CD14-positive monocyte (primary cell): ENCODE measurements around the gene GOLGA8N. TPM values are rescaled to one million over a fixed set of nuclear protein-coding genes. Genes with fewer than 3 reads are reported as not detected.

ENCODE experiments used
- DNase-seq, 3 donors: peaks; one replicate each; pipeline ENCODE4 v3.0.0-alpha.2; 2011 to 2022
- H2AFZ ChIP-seq: 2 replicates; pipeline ENCODE4 v1.6.0; 2012; ENCODE audit warnings: mild to moderate bottlenecking, low read depth, low read length, inconsistent platforms; ENCODE audit not compliant: insufficient read depth, poor library complexity, severe bottlenecking
- H3K27ac ChIP-seq, 2 donors: 1 replicate in 1 of 2; 2 replicates in 1 of 2; pipeline ENCODE4 v1.5.1; 2012 to 2013; ENCODE audit warnings: low read length in 2 of 2, control low read depth in 1 of 2, inconsistent platforms in 1 of 2, low read depth in 1 of 2, mild to moderate bottlenecking in 1 of 2
- H3K27me3 ChIP-seq, 2 donors: one replicate each; pipeline versions ENCODE4 v1.6.0 to v1.6.1; 2011 to 2013; ENCODE audit warnings: low read length in 2 of 2; ENCODE audit not compliant: control insufficient read depth in 2 of 2, insufficient read depth in 2 of 2
- H3K36me3 ChIP-seq, 2 donors: replicated peaks in 1 of 2; 1 replicate in 1 of 2; 2 replicates in 1 of 2; pipeline versions ENCODE4 v1.5.1 to v1.6.1; 2012 to 2013; ENCODE audit warnings: low read length in 2 of 2, control low read depth in 1 of 2, inconsistent platforms in 1 of 2, mild to moderate bottlenecking in 1 of 2; ENCODE audit not compliant: insufficient read depth in 2 of 2, control insufficient read depth in 1 of 2
- H3K4me1 ChIP-seq, 2 donors: 1 replicate in 1 of 2; 2 replicates in 1 of 2; pipeline versions ENCODE4 v1.5.1 to v1.6.1; 2012 to 2013; ENCODE audit warnings: low read length in 2 of 2, control low read depth in 1 of 2, inconsistent platforms in 1 of 2, mild to moderate bottlenecking in 1 of 2, moderate library complexity in 1 of 2; ENCODE audit not compliant: insufficient read depth in 2 of 2, control insufficient read depth in 1 of 2
- H3K4me2 ChIP-seq: replicated peaks from 2 replicates; pipeline ENCODE3; 2012; ENCODE audit warnings: low read length, moderate library complexity, mild to moderate bottlenecking; ENCODE audit not compliant: poor library complexity, severe bottlenecking; ENCODE audit errors: extremely low read depth
- H3K4me3 ChIP-seq, 3 experiments: fragments of 200-600 bp in 1 of 3; sonication (generic) in 1 of 3; replicated peaks in 1 of 3; 1 replicate in 2 of 3; 2 replicates in 1 of 3; pipeline ENCODE4 v1.5.1; 2011 to 2013; ENCODE audit warnings: low read length in 3 of 3, mild to moderate bottlenecking in 3 of 3, control low read depth in 2 of 3, low read depth in 2 of 3, inconsistent platforms in 1 of 3, moderate library complexity in 1 of 3
- H3K79me2 ChIP-seq: 2 replicates; pipeline ENCODE4 v1.6.0; 2012; ENCODE audit warnings: mild to moderate bottlenecking, control low read depth, inconsistent platforms, low read length, moderate library complexity; ENCODE audit not compliant: insufficient read depth
- H3K9ac ChIP-seq: 2 replicates; pipeline ENCODE4 v1.6.0; 2017; ENCODE audit warnings: low read length, mild to moderate bottlenecking; ENCODE audit not compliant: insufficient read depth, poor library complexity, severe bottlenecking
- H3K9me3 ChIP-seq, 2 donors: replicated peaks in 1 of 2; 1 replicate in 1 of 2; 2 replicates in 1 of 2; pipeline versions ENCODE4 v1.5.1 to v1.6.1; 2012 to 2013; ENCODE audit warnings: low read length in 2 of 2, control low read depth in 1 of 2; ENCODE audit not compliant: control insufficient read depth in 1 of 2, insufficient read depth in 1 of 2
- H4K20me1 ChIP-seq: 2 replicates; pipeline ENCODE4 v1.6.0; 2012; ENCODE audit warnings: mild to moderate bottlenecking, low read length, control low read depth, moderate library complexity; ENCODE audit not compliant: insufficient read depth
- H3K27ac Mint-ChIP-seq, 7 donors: one replicate each; pipeline ENCODE4 v1.8.0; 2020; ENCODE audit warnings: mild to moderate bottlenecking in 7 of 7, mixed read lengths in 7 of 7, moderate library complexity in 6 of 7, inconsistent platforms in 2 of 7
- H3K27me3 Mint-ChIP-seq, 3 donors: one replicate each; pipeline ENCODE4 v1.8.0; 2021 to 2022; ENCODE audit warnings: low read depth in 3 of 3, mild to moderate bottlenecking in 3 of 3, mixed read lengths in 3 of 3, moderate library complexity in 3 of 3, inconsistent platforms in 1 of 3
- H3K36me3 Mint-ChIP-seq, 2 donors: one replicate each; pipeline ENCODE4 v1.8.0; 2020; ENCODE audit warnings: mixed read lengths in 2 of 2, inconsistent platforms in 1 of 2, mild to moderate bottlenecking in 1 of 2
- H3K4me1 Mint-ChIP-seq: one replicate; pipeline ENCODE4 v1.8.0; 2020; ENCODE audit warnings: mild to moderate bottlenecking, mixed read lengths
- H3K4me3 Mint-ChIP-seq, 2 donors: one replicate each; pipeline ENCODE4 v1.8.0; 2020; ENCODE audit warnings: mild to moderate bottlenecking in 2 of 2, mixed read lengths in 2 of 2, moderate library complexity in 1 of 2
- H3K9me3 Mint-ChIP-seq, 7 donors: one replicate each; pipeline ENCODE4 v1.8.0; 2020 to 2022; ENCODE audit warnings: mixed read lengths in 7 of 7, mild to moderate bottlenecking in 6 of 7, moderate library complexity in 6 of 7, inconsistent platforms in 2 of 7
- CTCF ChIP-seq: fragments of 200-600 bp; IDR thresholded peaks from one replicate; pipeline ENCODE4 v1.8.0; 2022; ENCODE audit warnings: antibody characterized with exemption, mild to moderate bottlenecking
- WGBS: methylation state at CpG from one replicate; pipeline ENCODE4 v1.1.5; 2013; ENCODE audit warnings: missing lambda C conversion rate; ENCODE audit not compliant: insufficient coverage; 5-methylcytosine and 5-hydroxymethylcytosine counted together
- intact Hi-C, 2 donors: fragments of 100-400 bp; cut with micrococcal nuclease; formaldehyde crosslinking; loops; one replicate each; pipeline versions ENCODE4 v1.15.0 to v1.15.1; 2023
- polyA plus RNA-seq, 3 donors: library from polyadenylated mRNA; depleted of rRNA in 1 of 3; unstranded in 2 of 3; stranded (reverse) in 1 of 3; fragments of 300-500 nt in 2 of 3; fragments of >200 nt in 1 of 3; fragmentation: Illumina TruSeq in 2 of 3; gene quantifications; 1 replicate in 2 of 3; 2 replicates in 1 of 3; pipeline ENCODE4 v1.2.3, GENCODE V29; 2012 to 2021
- small RNA-seq: library from RNA; depleted of rRNA; stranded (forward); fragments of <200 nt; gene quantifications from one replicate; pipeline ENCODE3, GENCODE V24; 2012; ENCODE audit warnings: low read depth; ENCODE audit not compliant: insufficient read length

The GOLGA8N gene
- polyA plus RNA-seq, 3 donors: 0.04 to 8.3 (median 0.66) TPM

- no peak for DNase-seq
- intact Hi-C loops: no loop called here
- H3K4me3 Mint-ChIP-seq: no peak overlapping the region
- H3K27me3 Mint-ChIP-seq: no peaks in the 10 kb centered on the region
- WGBS: 87% methylated on average over 7 of the region's 9 CpGs
- Histone ChIP-seq H3K9me3 (no peaks in the 10 kb centered on the region), H3K4me3 (no peak overlapping the region), H3K27me3 (no peaks in the 10 kb centered on the region), H2AFZ (no peak overlapping the region), H3K9ac (no peak overlapping the region), H3K4me2 (no peak overlapping the region), H3K79me2 (no peaks in the 10 kb centered on the region), H3K27ac (no peak overlapping the region), H4K20me1 (no peaks in the 10 kb centered on the region), H3K4me1 (no peaks in the 10 kb centered on the region), H3K36me3 (peaks cover 16 to 72% of the 10 kb centered on the region in 2 donors)
- no peak overlapping the region for H3K27ac Mint-ChIP-seq
- no peak for TF ChIP-seq CTCF
- H3K36me3 Mint-ChIP-seq: peaks cover 49 to 80% of the 10 kb centered on the region in 2 donors
- H3K9me3 Mint-ChIP-seq: no peaks in the 10 kb centered on the region
- H3K4me1 Mint-ChIP-seq: no peaks in the 10 kb centered on the region
These were observed 63.2 kb downstream of the GOLGA8N start for GRCh38 chr15:32656496-32656895.

Small RNA genes lying within 50 kb of the gene (small RNA-seq; reads per million reads assigned to genes)
- not detected for gene RN7SL286P

Other genes starting within 250 kb of the GOLGA8N start
- 1 to 10 TPM in 1 of 3 donors, not detected in 2; 3.2 TPM for gene GOLGA8K, start 190.2 kb upstream of the GOLGA8N start, polyA plus RNA-seq
- 1 to 10 TPM in 1 of 3 donors, not detected in 2; 1.7 TPM for gene GOLGA8O, start 137.8 kb upstream of the GOLGA8N start, polyA plus RNA-seq
- gene ARHGAP11A, start 22.0 kb downstream of the GOLGA8N start, polyA plus RNA-seq: 1 to 10 TPM in 2 of 3 donors, under 1 TPM in 1; 0.91 to 1.6 (median 1.4) TPM
- gene SCG5, start 48.3 kb downstream of the GOLGA8N start, polyA plus RNA-seq: not detected
- gene GREM1, start 124.5 kb downstream of the GOLGA8N start, polyA plus RNA-seq: not detected